Umbilical cord (tissue), 2 donors: ENCODE measurements around the gene RPL39L. TPM values are rescaled to one million over a fixed set of nuclear protein-coding genes. Genes with fewer than 3 reads are reported as not detected.
"Not testable (repeated sequence)": the region's sequence is repeated elsewhere in the genome, so short reads cannot be mapped to it uniquely, and the experiment has no call there.

Experiments used
- DNase-seq: peaks from one replicate; pipeline ENCODE4 v3.0.0-alpha.2; 2015; ENCODE audit warnings: low spot score
- total RNA-seq: library from RNA; depleted of rRNA; stranded (reverse); fragments of >200 nt; gene quantifications from one replicate; pipeline ENCODE4 v1.2.3, GENCODE V29; 2014; ENCODE audit warnings: low replicate concordance; ENCODE audit not compliant: insufficient read depth

RPL39L gene
- total RNA-seq, result 6.3 TPM

GRCh38 chr3:187139126-187139894, at the start of gene RPL39L:
TSS of gene RPL39L (minus strand) at chr3:187139496. CDS start at chr3:187121300, 18,196 bp downstream.
- peak; percentile 86 for DNase-seq

DNA sequence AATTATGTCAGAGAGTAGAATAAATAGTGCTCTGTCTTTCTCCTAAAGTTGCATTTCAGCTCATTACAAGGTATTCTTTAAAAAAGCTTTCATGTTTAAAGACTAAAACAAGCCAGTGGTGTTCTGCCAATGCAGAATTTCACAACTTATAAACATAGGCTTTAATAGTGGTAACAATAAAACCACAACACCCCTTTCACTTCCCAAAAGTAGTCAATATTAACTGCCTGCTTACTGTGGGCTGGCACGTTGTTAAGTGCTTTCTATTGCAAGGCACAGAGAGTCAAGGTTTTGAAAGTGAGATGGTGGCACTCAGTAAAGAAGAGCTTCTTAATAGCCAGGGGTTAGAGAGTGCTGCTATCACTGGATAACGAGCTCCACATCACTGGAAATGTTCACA, 49.6 kb upstream of the RPL39L start:
- DNase-seq, result no peak

DNA sequence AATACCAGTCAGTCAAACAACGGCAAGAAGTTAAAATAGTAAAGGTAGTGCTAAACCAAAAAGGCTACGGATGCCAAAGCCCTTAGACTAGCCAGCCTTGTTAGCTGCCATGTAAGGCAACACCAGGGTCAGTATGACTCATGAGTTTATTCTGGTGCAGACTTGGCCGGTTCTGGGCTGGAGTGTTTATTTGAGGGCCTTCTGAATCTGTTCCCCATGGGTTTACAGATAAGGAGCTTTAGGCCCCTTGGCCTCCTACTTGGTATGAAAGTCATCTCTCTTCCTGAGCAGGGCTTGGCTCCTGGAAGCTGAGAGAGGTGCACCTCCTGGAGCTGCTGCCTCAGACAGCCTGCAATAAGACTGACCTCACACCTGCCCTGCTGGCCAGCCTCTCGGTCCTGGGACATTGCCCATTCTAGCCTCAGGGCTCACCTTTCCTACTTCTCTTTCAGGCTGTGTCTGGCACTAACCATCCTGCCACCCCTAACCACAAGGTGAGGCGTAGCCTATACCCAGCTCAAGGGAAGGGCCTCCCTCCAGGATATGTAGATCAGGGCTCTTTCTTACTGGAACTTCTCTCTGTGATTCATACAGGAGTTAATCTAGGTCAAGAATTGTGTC, 47.6 kb upstream of the RPL39L start:
- peak; percentile 67 for DNase-seq

- DNase-seq, result peak; percentile 24
Observed at GRCh38 chr3:187186375-187186774, 47.1 kb upstream of the RPL39L start.

GRCh38 chr3:187185759-187186158, 46.5 kb upstream of the RPL39L start:
- no peak for DNase-seq

DNA sequence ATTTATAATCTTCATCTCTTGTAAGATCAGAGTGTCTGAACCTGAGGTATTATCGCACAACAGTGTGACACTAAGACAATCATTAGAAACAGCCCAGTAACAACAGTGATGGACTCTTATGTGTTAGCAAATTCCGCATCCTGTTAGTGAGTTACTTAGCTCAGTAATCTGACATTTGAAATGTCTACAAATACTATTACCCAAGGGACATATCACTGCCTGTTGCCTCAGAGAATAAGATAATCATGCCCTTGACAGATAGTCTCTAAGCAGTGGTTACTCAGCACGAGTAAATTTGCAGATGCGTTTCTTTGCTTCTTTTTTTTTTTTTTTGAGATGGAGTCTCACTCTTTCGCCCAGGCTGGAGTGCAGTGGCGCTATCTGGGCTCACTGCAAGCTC, 44.6 kb upstream of the RPL39L start:
- no peak for DNase-seq

GRCh38 chr3:187183210-187183862, 44.0 kb upstream of the RPL39L start:
- peak; percentile 31 for DNase-seq

- no peak for DNase-seq
Observed at GRCh38 chr3:187181454-187182170, 42.3 kb upstream of the RPL39L start.

- DNase-seq, result no peak
Observed at GRCh38 chr3:187172929-187173328, 33.6 kb upstream of the RPL39L start.

GRCh38 chr3:187170911-187171310, 31.6 kb upstream of the RPL39L start:
- not testable (repeated sequence) for DNase-seq

GRCh38 chr3:187169231-187169960, 30.1 kb upstream of the RPL39L start:
- DNase-seq, result no peak

DNA sequence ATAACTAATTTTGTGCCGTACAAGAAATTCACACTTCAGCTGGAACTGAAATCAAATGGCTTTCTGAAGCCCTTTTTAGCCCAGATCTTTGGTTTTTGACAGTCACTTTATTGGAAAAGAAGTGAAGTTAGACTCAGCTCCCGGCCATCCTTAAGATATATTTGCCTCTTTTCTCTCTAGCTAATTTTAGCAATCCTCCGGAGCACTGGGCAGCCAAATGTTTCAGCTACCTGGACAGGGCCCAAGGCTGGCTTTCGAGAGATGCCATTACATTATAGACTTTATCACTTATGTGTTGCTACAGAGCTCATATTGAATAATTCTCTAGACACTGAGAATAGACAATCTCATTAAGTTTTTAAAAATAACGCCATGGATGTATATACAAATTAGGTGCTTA, 28.5 kb upstream of the RPL39L start:
- DNase-seq, result no peak

GRCh38 chr3:187166750-187167149, 27.5 kb upstream of the RPL39L start:
- no peak for DNase-seq

- DNase-seq, result peak; percentile 63
Observed at GRCh38 chr3:187165144-187165543, 25.8 kb upstream of the RPL39L start.

- DNase-seq, result no peak
Observed at GRCh38 chr3:187162265-187162953, 23.1 kb upstream of the RPL39L start.

DNA sequence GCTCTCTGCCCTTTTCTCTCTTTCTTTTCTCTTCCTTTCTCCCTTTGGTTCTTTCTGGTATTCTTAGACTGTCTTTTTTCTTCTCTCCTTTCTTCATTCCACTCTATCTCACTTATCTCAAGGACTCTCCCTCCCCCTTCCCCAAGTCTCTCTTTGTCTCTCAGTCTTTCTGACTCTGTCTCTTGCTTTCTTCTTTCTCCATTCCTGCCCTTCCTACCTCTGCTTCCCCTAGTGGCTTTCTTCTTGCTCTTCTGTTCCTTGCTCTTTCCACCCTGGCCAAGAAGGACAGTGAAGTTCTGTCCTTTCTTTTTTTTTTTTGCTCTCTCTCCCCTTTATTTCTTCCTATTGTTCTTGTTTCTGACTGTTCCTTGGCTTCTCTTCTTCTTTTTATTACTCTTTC, 22.3 kb upstream of the RPL39L start:
- no peak for DNase-seq

DNA sequence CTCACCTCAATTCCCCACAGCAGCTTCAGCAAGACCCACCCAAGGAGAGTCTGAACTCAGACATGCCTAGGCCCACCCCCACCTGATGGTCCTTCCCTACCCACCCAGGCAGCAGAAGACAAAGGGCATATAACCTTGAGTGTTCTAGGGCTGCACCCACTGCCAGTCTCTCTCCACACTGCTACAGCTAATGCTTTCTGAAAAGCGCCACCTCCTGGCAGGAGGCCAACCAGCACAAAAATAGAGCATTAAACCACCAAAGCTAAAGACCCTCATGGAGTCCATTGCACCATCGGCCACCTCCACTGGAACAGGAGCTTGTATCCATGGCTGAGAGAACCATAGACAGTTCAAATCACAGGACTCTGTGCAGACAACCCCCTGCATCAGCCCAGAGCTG, 11.3 kb upstream of the RPL39L start:
- DNase-seq, result no peak

- no peak for DNase-seq
Observed at GRCh38 chr3:187150186-187150585, 10.9 kb upstream of the RPL39L start.

GRCh38 chr3:187146389-187146788, 7.1 kb upstream of the RPL39L start:
- no peak for DNase-seq

GRCh38 chr3:187145149-187145895, 6.0 kb upstream of the RPL39L start:
- no peak for DNase-seq
